Large intestine (tissue), 3 donors: ENCODE results near the gene CTCF. TPM values are rescaled to one million over a fixed set of nuclear protein-coding genes. Genes with fewer than 3 reads are reported as not detected.

Experiments
- DNase-seq, 2 donors: peaks; one replicate each; pipeline versions ENCODE4 v3.0.0 to v3.0.0-alpha.2; 2013
- H3K27ac ChIP-seq: one replicate; pipeline ENCODE4 v1.5.1; 2013; ENCODE audit warnings: low read length
- H3K27me3 ChIP-seq: 2 replicates; pipeline ENCODE4 v1.6.1; 2013; ENCODE audit warnings: low read length; ENCODE audit not compliant: control insufficient read depth, insufficient read depth
- H3K36me3 ChIP-seq: 2 replicates; pipeline ENCODE4 v1.6.1; 2013; ENCODE audit warnings: low read length; ENCODE audit not compliant: control insufficient read depth, insufficient read depth
- H3K4me1 ChIP-seq: one replicate; pipeline ENCODE4 v1.6.1; 2013; ENCODE audit warnings: low read length; ENCODE audit not compliant: control insufficient read depth, insufficient read depth
- H3K4me3 ChIP-seq: one replicate; pipeline ENCODE4 v1.5.1; 2013; ENCODE audit warnings: low read length
- H3K9me3 ChIP-seq: one replicate; pipeline ENCODE4 v1.6.1; 2013; ENCODE audit warnings: mild to moderate bottlenecking, low read depth, low read length, moderate library complexity; ENCODE audit not compliant: control insufficient read depth
- WGBS: methylation state at CpG from one replicate; pipeline ENCODE4 v1.1.5; 2013; ENCODE audit warnings: low lambda C conversion rate; ENCODE audit not compliant: insufficient coverage; 5-methylcytosine and 5-hydroxymethylcytosine counted together
- polyA plus RNA-seq: library from polyadenylated mRNA; unstranded; fragments of 120-200 nt; gene quantifications from one replicate; pipeline ENCODE4 v1.2.1, GENCODE V29; 2013

Gene CTCF
- polyA plus RNA-seq, 1 donor = 43.6 TPM

GRCh38 chr16:67679935-67680897 lies 117.9 kb downstream of the CTCF start:
- no peaks in the 10 kb centered on the region for H3K9me3 ChIP-seq
- H3K4me3 ChIP-seq = no peak overlapping the region
- no peak overlapping the region for H3K27ac ChIP-seq
- DNase-seq = no peak
- H3K4me1 ChIP-seq = no peaks in the 10 kb centered on the region
- WGBS = 100% methylated on average over 3 of the region's 10 CpGs
- H3K36me3 ChIP-seq = peaks cover 4% of the 10 kb centered on the region
- peaks cover 5% of the 10 kb centered on the region for H3K27me3 ChIP-seq

GRCh38 chr16:67683767-67684166 lies 121.4 kb downstream of the CTCF start:
- DNase-seq = no peak
- H3K9me3 ChIP-seq = no peaks in the 10 kb centered on the region
- H3K4me3 ChIP-seq = no peak overlapping the region
- H3K27me3 ChIP-seq = peaks cover 5% of the 10 kb centered on the region
- no peaks in the 10 kb centered on the region for H3K4me1 ChIP-seq
- H3K36me3 ChIP-seq = peaks cover 4% of the 10 kb centered on the region
- no peak overlapping the region for H3K27ac ChIP-seq
- WGBS = no CpG with 5 or more reads among the region's 4 CpGs

- peaks cover 4% of the 10 kb centered on the region for H3K36me3 ChIP-seq
- no peaks in the 10 kb centered on the region for H3K4me1 ChIP-seq
- no peak overlapping the region for H3K4me3 ChIP-seq
- H3K27me3 ChIP-seq = peaks cover 5% of the 10 kb centered on the region
- no peaks in the 10 kb centered on the region for H3K9me3 ChIP-seq
- DNase-seq = no peak
- no peak overlapping the region for H3K27ac ChIP-seq
- WGBS = no CpG with 5 or more reads among the region's 17 CpGs
Observed at GRCh38 chr16:67685388-67686112, 123.2 kb downstream of the CTCF start.

Other genes with a start within 250 kb of the CTCF start
- 0.40 TPM for gene KCTD19, start 235.8 kb upstream of the CTCF start, polyA plus RNA-seq
- gene LRRC36, start 235.7 kb upstream of the CTCF start, polyA plus RNA-seq = 2.5 TPM
- 57.2 TPM for gene TPPP3, start 169.0 kb upstream of the CTCF start, polyA plus RNA-seq
- gene ZDHHC1, start 146.0 kb upstream of the CTCF start, polyA plus RNA-seq = 6.9 TPM
- 5.8 TPM for gene HSD11B2, start 131.4 kb upstream of the CTCF start, polyA plus RNA-seq
- 93.1 TPM for gene ATP6V0D1, start 81.4 kb upstream of the CTCF start, polyA plus RNA-seq
- gene AGRP, start 79.0 kb upstream of the CTCF start, polyA plus RNA-seq = 0.13 TPM
- 18.9 TPM for gene RIPOR1, start 33.7 kb upstream of the CTCF start, polyA plus RNA-seq
- 2.6 TPM for gene CARMIL2, start 82.6 kb downstream of the CTCF start, polyA plus RNA-seq
- gene ACD, start 97.7 kb downstream of the CTCF start, polyA plus RNA-seq = 28.0 TPM
- 1.6 TPM for gene PARD6A, start 98.4 kb downstream of the CTCF start, polyA plus RNA-seq
- 12.1 TPM for gene ENKD1, start 104.2 kb downstream of the CTCF start, polyA plus RNA-seq
- gene C16orf86, start 104.3 kb downstream of the CTCF start, polyA plus RNA-seq = 1.4 TPM
- gene GFOD2, start 156.8 kb downstream of the CTCF start, polyA plus RNA-seq = 6.4 TPM
- gene RANBP10, start 244.0 kb downstream of the CTCF start, polyA plus RNA-seq = 18.0 TPM
- 1.5 TPM for gene TSNAXIP1, start 244.4 kb downstream of the CTCF start, polyA plus RNA-seq